T-helper 1 cell (primary cell): Measurements from ENCODE around the gene THBS1.

Experiments used
- DNase-seq, 5 donors: peaks; one replicate each; pipeline ENCODE4 v3.0.0-alpha.2; 2012 to 2020

The THBS1 gene

GRCh38 chr15:39589815-39590644, 9.2 kb downstream of the THBS1 start:
- DNase-seq: no peak

- DNase-seq: no peak
Measured at GRCh38 chr15:39591141-39591895, 10.4 kb downstream of the THBS1 start.

- no peak for DNase-seq
Measured at GRCh38 chr15:39591896-39592315, 11.0 kb downstream of the THBS1 start.

- DNase-seq: no peak
Measured at GRCh38 chr15:39592500-39592899, 11.6 kb downstream of the THBS1 start.

- no peak for DNase-seq
Measured at GRCh38 chr15:39593071-39593655, 12.3 kb downstream of the THBS1 start.

GRCh38 chr15:39593656-39594445, 13.0 kb downstream of the THBS1 start:
- peak in 2 of 5 donors; percentile 9 to 44 for DNase-seq

GRCh38 chr15:39594446-39595337, 13.8 kb downstream of the THBS1 start:
- DNase-seq: no peak

GRCh38 chr15:39595338-39596221, 14.7 kb downstream of the THBS1 start:
- DNase-seq: no peak

GRCh38 chr15:39596358-39597051, 15.6 kb downstream of the THBS1 start:
- no peak for DNase-seq

GRCh38 chr15:39597336-39597735, 16.5 kb downstream of the THBS1 start:
- DNase-seq: no peak

GRCh38 chr15:39597751-39598185, 16.9 kb downstream of the THBS1 start:
- DNase-seq: no peak

- no peak for DNase-seq
Measured at GRCh38 chr15:39598186-39598850, 17.4 kb downstream of the THBS1 start.

- no peak for DNase-seq
Measured at GRCh38 chr15:39598958-39599845, 18.3 kb downstream of the THBS1 start.

GRCh38 chr15:39599871-39600270, 19.0 kb downstream of the THBS1 start:
- DNase-seq: no peak

GRCh38 chr15:39602143-39602542, 21.3 kb downstream of the THBS1 start:
- no peak for DNase-seq

GRCh38 chr15:39605146-39605545, 24.3 kb downstream of the THBS1 start:
- no peak for DNase-seq

GRCh38 chr15:39608185-39609139, 27.6 kb downstream of the THBS1 start:
- DNase-seq: no peak
